Endothelial cell of umbilical vein (primary cell): ENCODE data around the gene PADI1. TPM values are rescaled to one million over a fixed set of nuclear protein-coding genes. Genes with fewer than 3 reads are reported as not detected.

Experiments used
- BruUV-seq: library from RNA; stranded (reverse); fragments of 400-500 nt; replicated peaks from 2 replicates; lab custom pipeline; 2021; lab: Mats Ljungman, UMichigan
- CTCF ChIA-PET: fragments of 300-600, 350-600 bp; sonication (Branson Sonifier 250); formaldehyde crosslinking; loops from one replicate; lab custom pipeline; 2021; ENCODE audit warnings: antibody characterized with exemption, inconsistent platforms; lab: Charles Lee
- POLR2A ChIA-PET: fragments of 300-600, 350-600 bp; sonication (Branson Sonifier 250); formaldehyde crosslinking; loops from one replicate; lab custom pipeline; 2021; ENCODE audit warnings: antibody characterized with exemption, inconsistent platforms; lab: Charles Lee
- DNase-seq: peaks from one replicate; pipeline ENCODE4 v3.0.0-alpha.2; 2011; ENCODE audit warnings: low read depth, low spot score
- FAIRE-seq: peaks from 2 replicates; lab custom pipeline; 2011; peaks lifted over from hg19 to GRCh38; lab: Jason Lieb, UNC
- H2AFZ ChIP-seq: 2 replicates; pipeline ENCODE4 v1.6.0; 2012; ENCODE audit warnings: low read depth, low read length, control low read depth, inconsistent platforms
- H3K27ac ChIP-seq: 2 replicates; pipeline ENCODE4 v1.5.1; 2011; ENCODE audit warnings: low read depth, mild to moderate bottlenecking, control low read depth, low read length, moderate library complexity; ENCODE audit not compliant: insufficient read depth
- H3K27me3 ChIP-seq, 2 experiments: 2 replicates each; pipeline versions ENCODE4 v1.6.0 to v1.6.1; 2011; ENCODE audit warnings: low read length in 2 of 2, mixed read lengths in 1 of 2; ENCODE audit not compliant: control insufficient read depth in 2 of 2, insufficient read depth in 2 of 2
- H3K36me3 ChIP-seq, 2 experiments: 2 replicates in 1 of 2; 3 replicates in 1 of 2; pipeline ENCODE4 v1.5.1; 2011; ENCODE audit warnings: low read length in 2 of 2, mild to moderate bottlenecking in 1 of 2, moderate library complexity in 1 of 2; ENCODE audit not compliant: control insufficient read depth in 2 of 2, insufficient read depth in 2 of 2; ENCODE audit errors: extremely low read depth in 1 of 2
- H3K4me1 ChIP-seq: 3 replicates; pipeline ENCODE4 v1.5.1; 2011; ENCODE audit warnings: mild to moderate bottlenecking, low read length; ENCODE audit not compliant: control insufficient read depth, insufficient read depth; ENCODE audit errors: extremely low read depth
- H3K4me2 ChIP-seq: 2 replicates; pipeline ENCODE4 v1.6.1; 2011; ENCODE audit warnings: low read length, control low read depth, mixed read lengths; ENCODE audit not compliant: insufficient read depth
- H3K4me3 ChIP-seq, 3 experiments: fragments of 200-600 bp in 1 of 3; sonication (generic), shearing (Covaris generic) in 1 of 3; replicated peaks in 1 of 3; 2 replicates each; pipeline ENCODE4 v1.5.1; 2011 to 2016; ENCODE audit warnings: control low read depth in 3 of 3, low read length in 3 of 3, mild to moderate bottlenecking in 2 of 3, inconsistent platforms in 1 of 3, low read depth in 1 of 3, moderate library complexity in 1 of 3; ENCODE audit not compliant: insufficient read depth in 1 of 3
- H3K79me2 ChIP-seq: 2 replicates; pipeline ENCODE4 v1.6.0; 2012; ENCODE audit warnings: low read length, inconsistent platforms; ENCODE audit not compliant: control insufficient read depth, insufficient read depth
- H3K9ac ChIP-seq: replicated peaks from 2 replicates; pipeline ENCODE3; 2011; ENCODE audit warnings: low read length, control low read depth; ENCODE audit not compliant: insufficient read depth; ENCODE audit errors: extremely low read depth
- H3K9me1 ChIP-seq: replicated peaks from 3 replicates; pipeline ENCODE4 v1.6.0; 2011; ENCODE audit warnings: mild to moderate bottlenecking, low read length; ENCODE audit not compliant: control insufficient read depth, insufficient read depth; ENCODE audit errors: extremely low read depth
- H3K9me3 ChIP-seq: replicated peaks from 2 replicates; pipeline ENCODE4 v1.5.1; 2012; ENCODE audit warnings: low read length, inconsistent platforms; ENCODE audit not compliant: control insufficient read depth, insufficient read depth
- H4K20me1 ChIP-seq: replicated peaks from 2 replicates; pipeline ENCODE3; 2011; ENCODE audit warnings: mild to moderate bottlenecking, low read length; ENCODE audit not compliant: control insufficient read depth, insufficient read depth; ENCODE audit errors: extremely low read depth
- FOS ChIP-seq: IDR thresholded peaks from 2 replicates; pipeline ENCODE4 v1.6.1; 2011; ENCODE audit warnings: mild to moderate bottlenecking, low read length, moderate library complexity, borderline replicate concordance; ENCODE audit not compliant: insufficient read depth
- GATA2 ChIP-seq: IDR thresholded peaks from 2 replicates; pipeline ENCODE4 v1.7.0; 2011; ENCODE audit warnings: low read depth, mild to moderate bottlenecking, moderate library complexity, mixed read lengths, low read length; ENCODE audit not compliant: insufficient read length, insufficient read depth
- JUN ChIP-seq: IDR thresholded peaks from 2 replicates; pipeline ENCODE4 v1.6.1; 2011; ENCODE audit warnings: borderline replicate concordance, low read depth; ENCODE audit not compliant: insufficient read length, insufficient read depth
- MAX ChIP-seq: IDR thresholded peaks from 2 replicates; pipeline ENCODE4 v1.6.1; 2011; ENCODE audit not compliant: insufficient read depth, insufficient read length
- MYC ChIP-seq: IDR thresholded peaks from one replicate; pipeline ENCODE4 v1.6.1; 2011; ENCODE audit warnings: mild to moderate bottlenecking, low read depth, low read length
- POLR2AphosphoS5 ChIP-seq: IDR thresholded peaks from 2 replicates; pipeline ENCODE4 v1.6.1; 2012; ENCODE audit warnings: low read depth, mild to moderate bottlenecking, control low read depth, low read length, moderate library complexity; ENCODE audit not compliant: insufficient read depth
- dilution Hi-C: fragments of 300-500 bp; cut with MboI; formaldehyde crosslinking; loops from one replicate; pipeline ENCODE4 v1.15.0; 2019; ENCODE audit warnings: low sequenced_read_pairs; ENCODE audit not compliant: extremely low pct_ligation_motif_present
- intact Hi-C: fragments of 100-400 bp; cut with micrococcal nuclease; formaldehyde crosslinking; loops from one replicate; pipeline ENCODE4 v1.10.0; 2022
- polyA plus RNA-seq, 4 experiments: library from polyadenylated mRNA; depleted of rRNA in 3 of 4; stranded (reverse) in 3 of 4; unstranded in 1 of 4; fragments of >200 nt; gene quantifications; 2 replicates each; pipeline versions ENCODE4 v1.2.1 to v1.2.3, GENCODE V29; 2011 to 2012; ENCODE audit warnings: missing spikeins in 1 of 4
- total RNA-seq: library from RNA; stranded (reverse); gene quantifications from 2 replicates; pipeline ENCODE4 v1.2.3, GENCODE V29; 2021
- TF ChIP-seq, protein P1 (sequence below), 2 donors: IDR thresholded peaks; 1 replicate in 1 of 2; 2 replicates in 1 of 2; pipeline ENCODE4 v1.5.1; 2011; ENCODE audit warnings: low read length in 2 of 2, mild to moderate bottlenecking in 2 of 2, moderate library complexity in 2 of 2, control low read depth in 1 of 2, inconsistent platforms in 1 of 2, low read depth in 1 of 2; ENCODE audit not compliant: insufficient read depth in 1 of 2; ENCODE audit errors: extremely low read depth in 1 of 2

The PADI1 gene
- total and polyA plus RNA-seq, 2 donors (not counting 3 experiments of a cell fraction or from before 2014, with no cell fraction given), result 0.01 TPM; not detected in 1

DNA sequence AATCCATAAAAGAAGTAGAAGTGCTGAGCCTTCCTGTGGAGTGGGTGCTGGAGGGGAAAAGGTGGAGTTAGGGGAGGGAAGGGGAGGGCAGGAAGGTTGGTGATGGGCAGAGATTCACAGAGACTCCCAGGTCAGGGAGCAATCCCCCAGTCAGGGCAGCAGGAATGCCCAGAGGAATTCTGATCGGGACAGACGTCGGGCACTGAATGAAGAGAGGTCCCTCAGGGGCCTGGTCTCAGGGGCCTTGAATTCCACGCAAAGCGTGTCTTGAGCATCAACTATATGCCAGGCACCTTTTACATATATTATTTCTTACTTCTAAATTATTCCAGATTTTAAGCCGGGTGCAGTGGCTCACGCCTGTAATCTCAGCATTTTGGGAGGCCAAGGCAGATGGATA, 7.2 kb upstream of the PADI1 start:
- H4K20me1 ChIP-seq, result no peaks in the 10 kb centered on the region
- no peak overlapping the region for H3K27ac ChIP-seq
- FAIRE-seq (no peak), DNase-seq (no peak)
- H3K36me3 ChIP-seq, result no peaks in the 10 kb centered on the region
- no peaks in the 10 kb centered on the region for H3K9me1 ChIP-seq
- no peaks in the 10 kb centered on the region for H3K9me3 ChIP-seq
- H3K27me3 ChIP-seq, result no peaks in the 10 kb centered on the region
- ChIA-PET CTCF (no interaction called here), POLR2A (no interaction called here)
- no peaks in the 10 kb centered on the region for H3K4me1 ChIP-seq
- no peak overlapping the region for H3K9ac ChIP-seq
- no peak for TF ChIP-seq GATA2
- TF ChIP-seq POLR2AphosphoS5, result no peak
- no peak for TF ChIP-seq MYC
- intact Hi-C loops, result no loop called here
- H2AFZ ChIP-seq, result no peak overlapping the region
- H3K79me2 ChIP-seq, result no peaks in the 10 kb centered on the region
- H3K4me2 ChIP-seq, result no peak overlapping the region
- dilution Hi-C loops, result no loop called here
- BruUV-seq, result no TSS peak
- H3K4me3 ChIP-seq, result no peak overlapping the region

DNA sequence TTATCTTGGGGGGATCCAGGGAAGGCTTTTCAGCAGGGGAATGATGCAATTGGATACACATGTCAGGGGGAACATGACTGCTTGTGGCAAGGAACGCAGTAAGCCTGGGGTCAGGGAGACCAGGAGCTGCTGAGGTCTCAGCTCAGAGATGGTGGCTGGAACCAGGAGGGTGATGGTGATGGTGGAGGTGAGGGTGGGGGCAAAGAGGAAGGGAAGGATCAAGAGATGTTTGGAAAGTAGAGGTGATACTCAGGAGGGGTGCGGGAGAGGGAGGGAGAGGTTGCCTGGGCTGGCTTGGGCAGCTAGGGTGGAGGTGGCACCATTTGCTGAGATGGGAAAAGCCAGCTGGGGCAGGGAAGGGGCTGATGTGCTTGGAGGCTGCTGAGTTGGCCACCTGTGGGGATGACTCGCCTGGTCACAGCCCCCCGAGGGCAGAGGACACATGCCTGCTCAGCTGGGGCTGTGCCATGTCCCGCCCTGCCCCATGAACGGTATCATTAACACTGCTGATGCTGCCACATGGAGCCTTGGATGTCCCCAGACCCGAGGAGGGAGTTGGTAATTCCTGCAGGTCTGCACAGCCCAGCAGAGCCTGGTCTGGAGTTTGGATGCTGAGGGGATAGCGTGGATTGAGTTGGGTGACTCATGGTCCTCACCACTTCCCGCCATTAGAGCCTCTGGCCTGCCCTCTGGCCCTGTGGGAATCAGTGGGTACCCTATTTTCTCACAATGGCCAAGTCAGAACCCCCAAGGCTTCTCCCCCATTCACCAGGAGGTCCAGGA, 6.3 kb upstream of the PADI1 start:
- H3K27me3 ChIP-seq, result no peaks in the 10 kb centered on the region
- ChIA-PET CTCF (interaction anchor here (1.1 kb wide), 1 partner anchor 78 kb away, joined by 3 read pairs; no protein-coding TSS in a partner anchor), POLR2A (no interaction called here)
- no peak for TF ChIP-seq FOS
- TF ChIP-seq MAX, result no peak
- TF ChIP-seq, protein P1, sequence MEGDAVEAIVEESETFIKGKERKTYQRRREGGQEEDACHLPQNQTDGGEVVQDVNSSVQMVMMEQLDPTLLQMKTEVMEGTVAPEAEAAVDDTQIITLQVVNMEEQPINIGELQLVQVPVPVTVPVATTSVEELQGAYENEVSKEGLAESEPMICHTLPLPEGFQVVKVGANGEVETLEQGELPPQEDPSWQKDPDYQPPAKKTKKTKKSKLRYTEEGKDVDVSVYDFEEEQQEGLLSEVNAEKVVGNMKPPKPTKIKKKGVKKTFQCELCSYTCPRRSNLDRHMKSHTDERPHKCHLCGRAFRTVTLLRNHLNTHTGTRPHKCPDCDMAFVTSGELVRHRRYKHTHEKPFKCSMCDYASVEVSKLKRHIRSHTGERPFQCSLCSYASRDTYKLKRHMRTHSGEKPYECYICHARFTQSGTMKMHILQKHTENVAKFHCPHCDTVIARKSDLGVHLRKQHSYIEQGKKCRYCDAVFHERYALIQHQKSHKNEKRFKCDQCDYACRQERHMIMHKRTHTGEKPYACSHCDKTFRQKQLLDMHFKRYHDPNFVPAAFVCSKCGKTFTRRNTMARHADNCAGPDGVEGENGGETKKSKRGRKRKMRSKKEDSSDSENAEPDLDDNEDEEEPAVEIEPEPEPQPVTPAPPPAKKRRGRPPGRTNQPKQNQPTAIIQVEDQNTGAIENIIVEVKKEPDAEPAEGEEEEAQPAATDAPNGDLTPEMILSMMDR (IDR thresholded peaks at IDR 0.05; ENCODE audit: extremely low read depth in 1 of 2, insufficient read depth in 1 of 2, low read depth in 1 of 2, low read length in 2 of 2), result no peak
- no peak for TF ChIP-seq JUN
- TF ChIP-seq MYC, result no peak
- no peak for TF ChIP-seq GATA2
- no peaks in the 10 kb centered on the region for H4K20me1 ChIP-seq
- H3K36me3 ChIP-seq, result no peaks in the 10 kb centered on the region
- no peak overlapping the region for H3K4me2 ChIP-seq
- no peaks in the 10 kb centered on the region for H3K9me3 ChIP-seq
- H3K27ac ChIP-seq, result no peak overlapping the region
- no TSS peak for BruUV-seq
- H3K4me1 ChIP-seq, result no peaks in the 10 kb centered on the region
- dilution Hi-C loops (no loop called here), intact Hi-C loops (no loop called here)
- FAIRE-seq (no peak), DNase-seq (no peak)
- no peaks in the 10 kb centered on the region for H3K79me2 ChIP-seq
- H2AFZ ChIP-seq, result no peak overlapping the region
- no peak overlapping the region for H3K4me3 ChIP-seq
- no peak overlapping the region for H3K9ac ChIP-seq
- no peaks in the 10 kb centered on the region for H3K9me1 ChIP-seq
